GM19463 (cell line): ENCODE measurements around the gene ALKBH1.
"Not testable (repeated sequence)": the region's sequence is repeated elsewhere in the genome, so short reads cannot be mapped to it uniquely, and the experiment has no call there.

Source experiments
- ATAC-seq: cut with Tn5 transposase; IDR thresholded peaks from one replicate; pipeline ENCODE4 v1.9.1; 2021; ENCODE audit warnings: mild to moderate bottlenecking, moderate library complexity; ENCODE audit not compliant: unreplicated experiment

The ALKBH1 gene

GRCh38 chr14:77674931-77675330 is 32.9 kb downstream of the ALKBH1 start:
- no peak for ATAC-seq

- ATAC-seq, result no peak
Measured at GRCh38 chr14:77673193-77673592, 34.6 kb downstream of the ALKBH1 start.

- no peak for ATAC-seq
Measured at GRCh38 chr14:77667331-77667730, 40.5 kb downstream of the ALKBH1 start.

GRCh38 chr14:77663293-77663692 is 44.5 kb downstream of the ALKBH1 start:
- ATAC-seq, result no peak

- ATAC-seq, result not testable (repeated sequence)
Measured at GRCh38 chr14:77661562-77661961, 46.3 kb downstream of the ALKBH1 start.

GRCh38 chr14:77660754-77661153 is 47.1 kb downstream of the ALKBH1 start:
- ATAC-seq, result no peak

- no peak for ATAC-seq
Measured at GRCh38 chr14:77659831-77660230, 48.0 kb downstream of the ALKBH1 start.

- ATAC-seq, result no peak
Measured at GRCh38 chr14:77657280-77657679, 50.5 kb downstream of the ALKBH1 start.

GRCh38 chr14:77654001-77654441 is 53.8 kb downstream of the ALKBH1 start:
- ATAC-seq, result no peak

- ATAC-seq, result no peak
Measured at GRCh38 chr14:77649326-77649725, 58.5 kb downstream of the ALKBH1 start.

- no peak for ATAC-seq
Measured at GRCh38 chr14:77648520-77649200, 59.2 kb downstream of the ALKBH1 start.

- ATAC-seq, result no peak
Measured at GRCh38 chr14:77647853-77648252, 60.0 kb downstream of the ALKBH1 start.

- no peak for ATAC-seq
Measured at GRCh38 chr14:77646907-77647306, 60.9 kb downstream of the ALKBH1 start.

- no peak for ATAC-seq
Measured at GRCh38 chr14:77645520-77646230, 62.1 kb downstream of the ALKBH1 start.

- ATAC-seq, result no peak
Measured at GRCh38 chr14:77642407-77642806, 65.4 kb downstream of the ALKBH1 start.

GRCh38 chr14:77641534-77642341 is 66.1 kb downstream of the ALKBH1 start:
- ATAC-seq, result peak; percentile 66

GRCh38 chr14:77640756-77641533 is 66.9 kb downstream of the ALKBH1 start:
- ATAC-seq, result peak; percentile 33

- ATAC-seq, result no peak
Measured at GRCh38 chr14:77638771-77639171, 69.1 kb downstream of the ALKBH1 start.

GRCh38 chr14:77635869-77636268 is 72.0 kb downstream of the ALKBH1 start:
- not testable (repeated sequence) for ATAC-seq

GRCh38 chr14:77635466-77635865 is 72.4 kb downstream of the ALKBH1 start:
- not testable (repeated sequence) for ATAC-seq

- no peak for ATAC-seq
Measured at GRCh38 chr14:77630111-77630510, 77.7 kb downstream of the ALKBH1 start.
